HepG2 (cell line): ENCODE data around the gene TFAP2B.

Experiments used
- CTCF ChIP-seq: sonication (generic); formaldehyde crosslinking; IDR thresholded peaks from 2 replicates; pipeline ENCODE4 v1.5.0; 2020; ENCODE audit warnings: mild to moderate bottlenecking, missing genetic modification reagents, moderate library complexity
- TBP ChIP-seq: sonication (generic); formaldehyde crosslinking; IDR thresholded peaks from 2 replicates; pipeline ENCODE4 v1.5.0; 2020; ENCODE audit warnings: missing genetic modification reagents

DNA sequence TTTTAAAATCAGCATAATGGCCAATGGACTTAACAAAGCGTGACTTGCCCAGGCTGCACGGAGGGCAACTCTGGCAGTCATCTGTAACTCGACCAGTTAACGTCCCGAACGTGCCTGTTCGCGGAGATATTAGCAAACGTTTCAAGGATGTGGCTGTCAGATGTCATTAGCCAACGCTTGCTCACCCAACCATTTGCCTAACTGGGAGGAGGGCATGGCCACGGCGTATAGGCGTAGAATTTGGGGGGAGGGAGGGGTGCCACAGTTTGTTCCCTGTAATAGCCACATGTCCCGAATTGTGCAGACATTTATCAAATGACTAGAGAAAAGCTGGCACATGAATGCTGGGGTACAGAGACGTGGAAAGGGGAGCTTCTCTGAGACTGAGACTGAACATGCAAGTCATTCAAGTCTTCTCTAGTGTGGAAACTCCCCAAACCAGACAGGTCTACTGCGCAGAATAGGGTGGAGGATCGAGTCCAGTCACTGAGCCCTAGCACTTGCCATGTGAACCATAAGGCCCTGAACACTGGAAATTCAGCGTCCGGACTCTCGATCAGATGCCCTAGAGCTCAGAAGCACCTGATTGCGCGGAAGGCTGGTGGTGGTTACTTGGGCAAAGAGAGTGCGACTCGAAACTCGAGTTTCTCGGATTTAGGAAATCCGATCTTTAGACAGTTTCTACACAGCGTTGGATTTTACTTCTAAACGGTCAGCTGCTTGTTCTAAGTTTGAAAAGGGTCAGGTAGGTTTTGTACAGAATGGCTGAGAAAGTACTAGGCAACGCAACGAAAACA, 32.6 kb downstream of the TFAP2B start:
- no peak for TF ChIP-seq CTCF (CRISPR knock-in tag)
- no peak for TF ChIP-seq TBP
